H9 (cell line): ENCODE measurements around the gene OR4K1. TPM values are rescaled to one million over a fixed set of nuclear protein-coding genes. Genes with fewer than 3 reads are reported as not detected.

Experiments used
- DNase-seq: peaks from one replicate; pipeline ENCODE4 v3.0.0-alpha.2; 2017
- H2AFZ ChIP-seq: one replicate; pipeline ENCODE4 v1.6.1; 2013; ENCODE audit warnings: mild to moderate bottlenecking, low read length, control low read depth, moderate library complexity
- H2AK5ac ChIP-seq: 2 replicates; pipeline ENCODE4 v1.6.1; 2013; ENCODE audit warnings: low read length, control low read depth, mixed read lengths; ENCODE audit not compliant: insufficient read length
- H2BK120ac ChIP-seq: one replicate; pipeline ENCODE4 v1.6.1; 2013; ENCODE audit warnings: low read depth, mild to moderate bottlenecking, low read length, control low read depth, inconsistent platforms; ENCODE audit not compliant: poor library complexity, severe bottlenecking
- H2BK12ac ChIP-seq: 2 replicates; pipeline ENCODE4 v1.6.1; 2013; ENCODE audit warnings: low read length, control low read depth, mixed read lengths, low read depth; ENCODE audit not compliant: insufficient read length
- H2BK15ac ChIP-seq: 2 replicates; pipeline ENCODE4 v1.6.1; 2013; ENCODE audit warnings: low read depth, low read length, control low read depth
- H2BK20ac ChIP-seq: one replicate; pipeline ENCODE4 v1.6.1; 2013; ENCODE audit warnings: low read depth, mild to moderate bottlenecking, low read length, control low read depth, inconsistent platforms; ENCODE audit not compliant: poor library complexity, severe bottlenecking
- H2BK5ac ChIP-seq: 2 replicates; pipeline ENCODE4 v1.6.1; 2013; ENCODE audit warnings: low read length, control low read depth, mixed read lengths; ENCODE audit not compliant: insufficient read length
- H3K14ac ChIP-seq: 2 replicates; pipeline ENCODE4 v1.6.1; 2013; ENCODE audit warnings: low read length, control low read depth; ENCODE audit not compliant: insufficient read depth
- H3K18ac ChIP-seq: 2 replicates; pipeline ENCODE4 v1.6.1; 2013; ENCODE audit warnings: low read depth, mild to moderate bottlenecking, mixed read lengths, low read length, control low read depth; ENCODE audit not compliant: insufficient read length
- H3K23ac ChIP-seq: 2 replicates; pipeline ENCODE4 v1.6.1; 2013; ENCODE audit warnings: low read length, control low read depth, mixed read lengths, low read depth; ENCODE audit not compliant: insufficient read length
- H3K23me2 ChIP-seq: 2 replicates; pipeline ENCODE4 v1.6.1; 2013; ENCODE audit warnings: low read depth, mild to moderate bottlenecking, mixed read lengths, low read length, control low read depth; ENCODE audit not compliant: insufficient read length, poor library complexity, severe bottlenecking
- H3K27ac ChIP-seq: 2 replicates; pipeline ENCODE4 v1.5.1; 2013; ENCODE audit warnings: low read length, control low read depth, mixed read lengths, low read depth; ENCODE audit not compliant: insufficient read length
- H3K27me3 ChIP-seq: 2 replicates; pipeline ENCODE4 v1.6.1; 2013; ENCODE audit warnings: low read length, control low read depth, inconsistent platforms; ENCODE audit not compliant: insufficient read depth
- H3K4ac ChIP-seq: 2 replicates; pipeline ENCODE4 v1.6.1; 2013; ENCODE audit warnings: low read depth, mild to moderate bottlenecking, control low read depth, inconsistent platforms, low read length, moderate library complexity
- H3K4me1 ChIP-seq: 2 replicates; pipeline ENCODE4 v1.6.1; 2013; ENCODE audit warnings: low read length, control low read depth, inconsistent platforms; ENCODE audit not compliant: insufficient read depth
- H3K4me2 ChIP-seq: 2 replicates; pipeline ENCODE4 v1.6.1; 2013; ENCODE audit warnings: low read length, control low read depth, mixed read lengths; ENCODE audit not compliant: insufficient read length, insufficient read depth
- H3K56ac ChIP-seq: 2 replicates; pipeline ENCODE4 v1.6.1; 2013; ENCODE audit warnings: low read depth, mild to moderate bottlenecking, mixed read lengths, low read length, control low read depth; ENCODE audit not compliant: insufficient read length
- H3K79me1 ChIP-seq: 2 replicates; pipeline ENCODE4 v1.6.1; 2013; ENCODE audit warnings: low read depth, mild to moderate bottlenecking, moderate library complexity, low read length, control low read depth, inconsistent platforms; ENCODE audit not compliant: insufficient read depth, poor library complexity, severe bottlenecking
- H3K79me2 ChIP-seq: 2 replicates; pipeline ENCODE4 v1.6.1; 2013; ENCODE audit warnings: low read length, control low read depth, inconsistent platforms; ENCODE audit not compliant: insufficient read depth
- H3K9ac ChIP-seq: 2 replicates; pipeline ENCODE4 v1.6.1; 2013; ENCODE audit warnings: low read length, control low read depth, mixed read lengths; ENCODE audit not compliant: insufficient read length; ENCODE audit errors: extremely low read depth
- H3K9me3 ChIP-seq: one replicate; pipeline ENCODE4 v1.6.1; 2013; ENCODE audit warnings: low read depth, low read length, inconsistent platforms; ENCODE audit not compliant: control insufficient read depth
- H3T11ph ChIP-seq: one replicate; pipeline ENCODE4 v1.6.1; 2013; ENCODE audit warnings: mild to moderate bottlenecking, low read length, control low read depth, inconsistent platforms
- H4K20me1 ChIP-seq: one replicate; pipeline ENCODE4 v1.6.1; 2013; ENCODE audit not compliant: control insufficient read depth, insufficient read length, insufficient read depth
- H4K5ac ChIP-seq: 2 replicates; pipeline ENCODE4 v1.6.1; 2013; ENCODE audit warnings: low read depth, mild to moderate bottlenecking, mixed read lengths, low read length, control low read depth; ENCODE audit not compliant: insufficient read length
- H4K8ac ChIP-seq: replicated peaks from 2 replicates; pipeline ENCODE4 v1.6.1; 2013; ENCODE audit warnings: low read length, control low read depth, mixed read lengths, low read depth; ENCODE audit not compliant: insufficient read length
- H4K91ac ChIP-seq: 2 replicates; pipeline ENCODE4 v1.6.1; 2013; ENCODE audit warnings: low read depth, mild to moderate bottlenecking, moderate library complexity, mixed read lengths, low read length, control low read depth; ENCODE audit not compliant: insufficient read length
- H3K27ac Mint-ChIP-seq, 3 experiments: 2 replicates in 2 of 3; 3 replicates in 1 of 3; pipeline ENCODE4 v1.8.0; 2020 to 2021; ENCODE audit warnings: mixed read lengths in 3 of 3, mild to moderate bottlenecking in 1 of 3, moderate library complexity in 1 of 3
- H3K27me3 Mint-ChIP-seq: 2 replicates; pipeline ENCODE4 v1.8.0; 2021; ENCODE audit warnings: low read depth, mild to moderate bottlenecking, moderate library complexity, mixed read lengths
- H3K36me3 Mint-ChIP-seq, 3 experiments: 2 replicates in 2 of 3; 3 replicates in 1 of 3; pipeline ENCODE4 v1.8.0; 2020 to 2021; ENCODE audit warnings: low read depth in 3 of 3, mixed read lengths in 3 of 3; ENCODE audit not compliant: insufficient read depth in 1 of 3
- H3K4me1 Mint-ChIP-seq, 2 experiments: 2 replicates each; pipeline ENCODE4 v1.8.0; 2020; ENCODE audit warnings: mixed read lengths in 2 of 2
- H3K4me3 Mint-ChIP-seq, 2 experiments: 2 replicates in 1 of 2; 3 replicates in 1 of 2; pipeline ENCODE4 v1.8.0; 2020 to 2021; ENCODE audit warnings: mild to moderate bottlenecking in 2 of 2, mixed read lengths in 2 of 2, moderate library complexity in 1 of 2
- H3K9me3 Mint-ChIP-seq, 2 experiments: 2 replicates in 1 of 2; 3 replicates in 1 of 2; pipeline ENCODE4 v1.8.0; 2020; ENCODE audit warnings: mild to moderate bottlenecking in 2 of 2, mixed read lengths in 2 of 2, moderate library complexity in 1 of 2
- WGBS: extraction: QIAGEN DNeasy Blood & Tissue Kit; methylation state at CpG from one replicate; pipeline ENCODE4 v1.1.7; 2013; ENCODE audit warnings: missing lambda C conversion rate, low lambda C conversion rate, mixed read lengths; ENCODE audit not compliant: insufficient read length; ENCODE audit errors: extremely low coverage; 5-methylcytosine and 5-hydroxymethylcytosine counted together
- total RNA-seq: library from RNA; stranded (reverse); gene quantifications from 2 replicates; pipeline ENCODE4 v1.2.1, GENCODE V29; 2021
- TF ChIP-seq, protein P1 (sequence below): fragments of 200-600 bp; sonication (generic); conservative IDR thresholded peaks from 3 replicates; pipeline ENCODE4 v1.8.0; 2021; ENCODE audit warnings: antibody characterized with exemption, mild to moderate bottlenecking

OR4K1 gene
- total RNA-seq, 1 experiment from 2014 or later, result not detected

DNA sequence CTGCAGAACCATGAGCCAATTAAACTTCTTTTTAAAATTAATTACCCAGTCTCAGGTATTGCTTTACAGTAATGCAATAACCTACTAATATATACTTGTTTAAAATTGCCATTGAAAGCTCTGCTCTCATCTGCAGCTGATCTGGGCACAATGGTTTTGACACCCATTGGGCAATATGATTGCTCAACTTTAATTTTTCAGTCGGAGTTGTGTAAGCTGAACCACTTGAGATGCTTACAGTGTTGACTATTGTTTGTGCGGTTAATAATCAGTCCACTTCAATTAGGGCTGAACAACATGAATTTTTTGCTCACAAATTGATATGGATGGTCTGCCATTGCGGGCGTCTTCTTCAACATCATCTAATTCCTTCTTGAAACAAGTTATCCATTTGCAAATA is 28.3 kb upstream of the OR4K1 start:
- Histone ChIP-seq H4K5ac (no peak overlapping the region), H4K20me1 (no peaks in the 10 kb centered on the region), H2BK15ac (no peak overlapping the region), H3K79me1 (no peaks in the 10 kb centered on the region), H3K56ac (no peak overlapping the region), H3K79me2 (no peaks in the 10 kb centered on the region), H3K23ac (no peak overlapping the region), H3K4me2 (no peak overlapping the region), H2BK120ac (no peak overlapping the region), H3T11ph (no peak overlapping the region), H3K9ac (no peak overlapping the region), H3K4me1 (no peaks in the 10 kb centered on the region), H2BK12ac (no peak overlapping the region), H3K27me3 (no peaks in the 10 kb centered on the region), H2AK5ac (no peak overlapping the region), H2BK20ac (no peak overlapping the region), H3K18ac (no peak overlapping the region), H3K27ac (no peak overlapping the region), H3K14ac (no peak overlapping the region), H3K9me3 (peaks cover 78% of the 10 kb centered on the region), H3K23me2 (no peaks in the 10 kb centered on the region), H4K8ac (no peak overlapping the region), H2AFZ (no peak overlapping the region), H2BK5ac (no peak overlapping the region), H4K91ac (no peak overlapping the region), H3K4ac (no peak overlapping the region)
- Mint-ChIP-seq H3K36me3 (peaks cover 12 to 47% (median 22%) of the 10 kb centered on the region in 3 experiments; a peak in 6 of 7 replicates), H3K27ac (no peak overlapping the region), H3K27me3 (peaks cover 1% of the 10 kb centered on the region; the same call in 1 of the 2 replicates), H3K4me3 (no peak overlapping the region), H3K9me3 (peaks cover 85 to 87% of the 10 kb centered on the region in 2 experiments), H3K4me1 (no peaks in the 10 kb centered on the region)
- no CpG with 5 or more reads among the region's 4 CpGs for WGBS
- TF ChIP-seq, protein P1, sequence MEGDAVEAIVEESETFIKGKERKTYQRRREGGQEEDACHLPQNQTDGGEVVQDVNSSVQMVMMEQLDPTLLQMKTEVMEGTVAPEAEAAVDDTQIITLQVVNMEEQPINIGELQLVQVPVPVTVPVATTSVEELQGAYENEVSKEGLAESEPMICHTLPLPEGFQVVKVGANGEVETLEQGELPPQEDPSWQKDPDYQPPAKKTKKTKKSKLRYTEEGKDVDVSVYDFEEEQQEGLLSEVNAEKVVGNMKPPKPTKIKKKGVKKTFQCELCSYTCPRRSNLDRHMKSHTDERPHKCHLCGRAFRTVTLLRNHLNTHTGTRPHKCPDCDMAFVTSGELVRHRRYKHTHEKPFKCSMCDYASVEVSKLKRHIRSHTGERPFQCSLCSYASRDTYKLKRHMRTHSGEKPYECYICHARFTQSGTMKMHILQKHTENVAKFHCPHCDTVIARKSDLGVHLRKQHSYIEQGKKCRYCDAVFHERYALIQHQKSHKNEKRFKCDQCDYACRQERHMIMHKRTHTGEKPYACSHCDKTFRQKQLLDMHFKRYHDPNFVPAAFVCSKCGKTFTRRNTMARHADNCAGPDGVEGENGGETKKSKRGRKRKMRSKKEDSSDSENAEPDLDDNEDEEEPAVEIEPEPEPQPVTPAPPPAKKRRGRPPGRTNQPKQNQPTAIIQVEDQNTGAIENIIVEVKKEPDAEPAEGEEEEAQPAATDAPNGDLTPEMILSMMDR, result no peak
- no peak for DNase-seq
